Measurements from ENCODE around the gene TFE3.

The TFE3 gene

DNA sequence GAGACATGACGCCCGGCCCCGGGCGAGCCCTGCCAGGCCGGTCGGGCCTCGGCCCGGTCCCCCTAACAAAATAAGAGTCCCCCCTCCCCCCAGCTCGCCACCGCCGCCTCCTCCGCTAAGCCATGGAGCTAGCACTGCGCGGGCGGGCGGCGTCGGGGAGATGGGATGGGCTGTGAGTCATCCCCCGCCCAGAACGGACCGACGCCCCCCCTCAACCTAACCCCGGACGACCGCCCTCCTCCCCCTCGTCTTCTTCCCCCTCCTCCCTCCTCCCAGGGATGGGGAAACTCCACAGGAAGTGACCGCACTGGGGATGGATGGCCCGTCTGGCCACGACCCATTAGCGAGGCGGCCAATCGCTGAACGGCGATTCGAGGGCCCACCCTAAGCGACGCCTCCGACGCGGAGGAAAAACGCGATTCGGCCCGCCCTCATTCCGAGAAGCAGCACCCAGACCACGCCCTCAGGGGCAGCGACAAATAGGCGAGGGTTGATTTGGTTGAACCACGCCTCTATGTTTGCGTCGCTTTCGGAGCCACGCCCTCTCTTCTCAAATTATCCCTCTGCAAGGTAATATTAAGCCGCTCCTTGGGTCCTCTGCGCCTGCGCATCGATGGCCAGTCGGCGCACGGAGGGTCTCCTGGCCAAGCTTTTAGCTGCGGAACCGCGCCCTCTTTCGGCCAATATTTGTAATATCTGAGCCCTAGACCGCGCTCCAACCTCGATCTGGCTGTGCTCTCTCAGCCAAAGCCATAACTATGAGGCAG, at the start of gene TFE3:
TSS of gene TFE3 (minus strand) at position 138 of the 767 bp plus-strand sequence. CDS start at position 7, 131 bp downstream.
- peak; percentile 98 for DNase-seq

DNA sequence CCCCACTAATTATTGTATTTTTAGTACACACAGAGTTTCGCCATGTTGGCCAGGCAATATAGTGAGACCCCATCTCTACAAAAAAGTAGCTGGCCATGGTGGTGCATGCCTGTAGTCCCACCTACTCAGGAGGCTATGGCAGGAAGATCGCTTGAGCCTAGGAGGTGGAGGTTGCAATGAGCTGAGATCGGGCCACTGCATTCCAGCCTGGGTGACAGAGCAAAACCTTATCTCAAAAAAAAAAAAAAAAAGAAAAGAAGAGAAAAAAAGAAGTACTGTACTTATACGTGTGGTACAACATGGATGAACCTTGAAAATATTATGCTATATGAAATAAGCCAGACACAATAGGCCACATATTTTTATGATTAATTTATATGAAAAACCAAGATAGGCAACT, 46.4 kb upstream of the TFE3 start:
- DNase-seq, result no peak

- no peak for DNase-seq
These were observed 39.2 kb upstream of the TFE3 start for GRCh38 chrX:49082271-49082871.

- peak; percentile 69 for DNase-seq
These were observed 36.6 kb upstream of the TFE3 start, which contains the start of gene WDR45 for GRCh38 chrX:49079489-49080428. WDR45 (minus strand) TSS chrX:49079887; CDS start chrX:49078095, 1,792 bp downstream.

GRCh38 chrX:49077941-49078340, 34.8 kb upstream of the TFE3 start:
- DNase-seq, result no peak

DNA sequence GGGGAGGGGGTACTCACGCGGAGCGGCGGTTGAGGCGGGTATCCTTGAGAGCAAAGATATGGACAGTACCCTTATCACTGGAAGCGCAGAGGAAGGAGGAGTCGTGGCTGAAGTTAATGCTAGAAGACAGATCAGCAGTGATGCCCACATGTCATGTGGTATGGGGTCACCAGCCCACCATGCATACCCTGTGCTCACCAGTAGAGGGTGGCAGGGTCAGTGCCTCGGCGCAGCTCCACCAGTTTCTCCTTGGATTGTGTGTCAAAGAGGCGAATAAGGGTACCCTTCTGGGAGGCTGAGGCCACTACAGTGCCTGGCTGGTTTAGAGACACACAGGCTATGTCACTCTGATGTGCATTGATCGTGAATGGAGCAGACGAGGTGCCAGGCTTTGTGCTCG, 32.2 kb upstream of the TFE3 start:
- no peak for DNase-seq

DNA sequence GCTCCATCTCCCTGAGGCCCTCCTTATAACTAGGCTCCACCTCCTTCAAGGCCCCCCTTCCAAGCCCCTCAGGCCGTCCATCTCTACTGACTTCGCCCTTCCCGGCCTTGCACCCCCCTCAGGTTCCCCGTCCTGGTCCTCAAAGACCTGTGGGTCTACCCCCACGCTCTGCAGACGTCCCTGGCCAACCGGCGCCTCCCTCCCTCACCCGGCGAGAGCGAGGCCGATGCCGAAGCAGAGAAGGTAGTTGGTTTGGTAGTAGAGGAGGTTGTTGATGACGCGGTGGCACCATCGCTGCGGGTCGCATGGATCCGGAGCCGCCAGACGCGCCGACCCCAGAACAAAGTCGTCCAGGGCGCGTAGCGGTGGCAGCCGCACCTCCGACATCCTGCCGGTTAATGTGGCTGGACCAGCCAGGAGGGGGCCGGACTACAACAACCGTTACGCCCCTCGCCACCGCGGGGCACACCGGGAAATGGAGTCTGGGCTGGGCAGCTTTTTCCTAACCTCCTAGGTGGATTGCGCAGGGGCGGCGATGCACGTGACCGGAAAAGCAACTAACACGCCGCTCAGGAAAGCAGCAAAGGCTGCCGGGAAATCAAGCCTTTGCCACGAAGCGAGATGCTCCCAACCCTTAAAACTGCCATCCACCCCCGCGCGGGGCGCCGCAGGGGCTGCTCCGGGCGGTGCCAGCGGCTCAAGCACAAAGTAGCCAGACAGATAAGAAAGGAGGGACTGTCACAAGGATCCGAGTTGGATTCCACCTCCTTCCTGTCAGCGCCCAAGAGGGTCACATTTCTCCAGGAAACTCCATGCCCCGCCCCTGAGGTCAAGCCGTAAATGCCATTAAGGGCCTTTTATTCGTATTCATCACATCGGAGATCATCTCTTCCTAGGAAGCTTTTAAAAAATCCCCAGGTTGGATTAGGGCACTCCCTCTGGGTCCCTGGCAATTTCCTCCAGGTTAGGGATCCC, 30.7 kb upstream of the TFE3 start, which contains the start of gene PRAF2:
TSS of gene PRAF2 (minus strand) at position 402 of the 975 bp plus-strand sequence. CDS start at position 387, 15 bp downstream.
- DNase-seq, result peak; percentile 94

- DNase-seq, result no peak
These were observed 29.5 kb upstream of the TFE3 start for GRCh38 chrX:49072712-49073095.

GRCh38 chrX:49071877-49072711, 28.9 kb upstream of the TFE3 start:
- no peak for DNase-seq

DNA sequence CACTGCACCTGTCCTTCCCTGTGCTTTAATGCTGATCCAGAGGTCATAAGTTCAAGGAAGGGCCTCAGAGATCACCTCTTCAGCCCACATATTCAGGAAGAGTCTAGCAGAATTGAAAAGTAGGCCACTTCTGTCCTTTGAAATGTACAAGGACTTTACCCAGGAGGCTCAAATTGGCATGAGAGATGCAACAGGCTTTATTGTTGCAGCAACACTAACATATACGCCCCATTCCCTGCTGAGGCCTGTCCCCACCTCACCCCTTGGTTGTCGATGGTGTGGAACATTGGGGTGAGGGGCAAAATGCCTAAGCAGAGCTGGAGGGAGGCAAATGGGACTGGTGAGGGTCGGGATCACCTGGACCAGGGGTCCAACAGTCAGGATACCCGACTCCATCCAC, 27.8 kb upstream of the TFE3 start:
- DNase-seq, result no peak

- DNase-seq, result no peak
These were observed 25.9 kb upstream of the TFE3 start for GRCh38 chrX:49069038-49069437.

GRCh38 chrX:49067285-49068120, 24.3 kb upstream of the TFE3 start:
- DNase-seq, result no peak

DNA sequence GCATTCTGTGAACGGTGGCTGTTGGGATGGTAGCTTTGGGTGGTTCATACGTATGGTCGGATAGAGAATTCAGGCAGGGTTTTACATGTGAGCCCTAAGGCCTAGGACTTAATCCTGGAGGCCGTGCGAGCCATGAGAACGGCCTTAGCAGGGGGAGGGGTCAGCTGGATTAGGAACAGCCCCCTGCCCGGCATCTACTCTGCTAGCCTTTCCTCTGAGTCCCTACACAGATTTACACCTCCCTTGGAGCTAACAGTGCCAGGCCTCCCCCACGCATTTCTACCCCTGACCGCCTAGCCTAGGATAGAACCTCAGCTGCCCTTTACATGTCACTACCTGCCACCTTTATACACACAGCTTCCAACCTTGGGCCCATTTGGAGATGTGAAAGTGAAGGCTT, 23.5 kb upstream of the TFE3 start:
- DNase-seq, result no peak

GRCh38 chrX:49066278-49066677, 23.1 kb upstream of the TFE3 start:
- no peak for DNase-seq

GRCh38 chrX:49064735-49065134, 21.6 kb upstream of the TFE3 start:
- no peak for DNase-seq

DNA sequence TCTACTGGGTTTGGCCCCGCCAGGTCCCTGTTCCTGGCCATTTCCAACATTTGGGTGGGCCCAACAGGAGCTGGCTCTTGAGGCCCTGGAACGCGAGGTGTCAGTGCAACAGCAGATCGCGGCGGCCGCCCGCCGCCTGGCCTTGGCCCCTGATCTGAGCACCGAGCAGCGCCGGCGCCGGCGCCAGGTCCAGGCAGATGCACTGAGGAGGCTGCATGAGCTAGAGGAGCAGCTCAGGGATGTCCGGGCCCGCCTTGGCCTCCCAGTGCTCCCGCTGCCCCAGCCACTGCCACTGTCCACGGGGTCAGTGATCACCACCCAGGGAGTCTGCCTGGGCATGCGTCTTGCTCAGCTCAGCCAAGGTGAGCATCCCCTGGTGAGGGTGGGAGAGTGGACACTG, 21.1 kb upstream of the TFE3 start:
- DNase-seq, result no peak

- no peak for DNase-seq
These were observed 20.6 kb upstream of the TFE3 start for GRCh38 chrX:49063715-49064114.

DNA sequence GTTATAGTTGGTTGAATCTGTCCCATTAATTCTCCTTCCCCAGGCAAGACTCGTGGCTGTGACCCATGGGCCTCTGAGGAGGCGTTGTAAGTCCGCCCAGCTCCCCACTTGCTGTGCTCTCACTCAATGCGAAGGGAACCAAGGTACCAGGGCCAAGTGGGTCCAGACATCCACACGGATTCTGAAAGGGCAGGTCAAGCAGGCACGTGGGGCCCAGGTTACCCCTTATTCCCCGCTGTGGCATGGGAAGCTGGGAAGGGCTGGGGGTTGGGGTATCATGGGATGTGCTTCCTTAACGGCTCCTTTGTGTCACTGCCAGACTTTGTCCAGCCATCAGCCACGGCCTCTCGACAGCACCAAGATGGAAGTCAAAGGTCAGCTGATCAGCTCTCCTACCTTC, 18.8 kb upstream of the TFE3 start:
- DNase-seq, result no peak

- DNase-seq, result no peak
These were observed 18.3 kb upstream of the TFE3 start for GRCh38 chrX:49061490-49061889.

- DNase-seq, result no peak
These were observed 17.8 kb upstream of the TFE3 start for GRCh38 chrX:49060914-49061313.
